ENCODE measurements around the gene PHACTR3.

PHACTR3 gene

GRCh38 chr20:59764037-59764436 lies 159.7 kb downstream of the PHACTR3 start:
- Histone ChIP-seq H2BK15ac (ENCODE audit: low read depth, poor library complexity, severe bottlenecking) (no peak overlapping the region), H3K4me1 (ENCODE audit: control insufficient read depth, insufficient read depth, low read depth, low read length) (no peaks in the 10 kb centered on the region)

DNA sequence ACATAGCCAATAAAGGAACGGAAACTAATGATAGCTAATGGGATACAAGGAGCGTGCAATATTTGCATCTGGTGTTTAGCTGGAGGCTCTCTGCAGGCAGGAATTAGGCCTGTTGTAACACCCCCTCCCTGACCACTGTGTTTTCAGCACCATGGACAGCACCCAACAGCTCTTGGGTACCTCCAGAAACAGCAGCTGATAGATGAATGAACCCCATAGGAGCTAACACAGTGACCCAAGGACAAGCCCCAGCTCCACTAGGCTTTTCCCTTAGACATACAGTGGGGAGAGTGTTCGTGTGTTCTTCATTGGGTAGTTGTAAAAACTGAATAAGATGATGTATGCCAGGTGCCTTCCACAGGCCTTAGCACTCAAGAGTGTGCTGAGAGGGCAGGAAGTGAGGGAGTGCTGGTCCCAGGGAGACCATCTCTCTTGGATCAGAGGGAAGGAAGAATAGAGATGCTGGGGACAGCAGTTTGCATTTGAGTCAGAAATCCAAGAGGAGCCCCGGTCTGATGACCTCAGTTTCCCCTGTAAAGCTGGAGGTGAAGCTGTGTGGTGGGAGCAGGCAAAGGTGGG lies 161.3 kb downstream of the PHACTR3 start:
- no peaks in the 10 kb centered on the region for H3K9me3 ChIP-seq (ENCODE audit: control insufficient read depth, low read length)
- H4K91ac ChIP-seq (ENCODE audit: low read length): no peak overlapping the region
- no peak overlapping the region for H3K18ac ChIP-seq (ENCODE audit: low read depth in 1 of 2, low read length in 2 of 2)
- no peak overlapping the region for H3K9ac ChIP-seq (ENCODE audit: low read length)
- H2AK5ac ChIP-seq (ENCODE audit: low read length, severe bottlenecking): no peak overlapping the region
- no peak overlapping the region for H2AFZ ChIP-seq (ENCODE audit: low read depth, low read length)
- no peak overlapping the region for H2BK120ac ChIP-seq (ENCODE audit: low read depth, low read length)
- no peaks in the 10 kb centered on the region for H3K79me1 ChIP-seq (replicated peaks; ENCODE audit: low read length, poor library complexity, severe bottlenecking)
- H4K8ac ChIP-seq (ENCODE audit: low read length): no peak overlapping the region
- DNase-seq: no peak
- H3K4me3 ChIP-seq (ENCODE audit: insufficient read depth in 1 of 2, low read depth in 1 of 2, low read length in 2 of 2): no peak overlapping the region
- H2BK12ac ChIP-seq (ENCODE audit: low read length in 2 of 2): no peak overlapping the region
- H3K23ac ChIP-seq (ENCODE audit: low read length in 2 of 2): no peak overlapping the region
- no peak overlapping the region for H3K27ac ChIP-seq (ENCODE audit: low read length, poor library complexity, severe bottlenecking)
- no peaks in the 10 kb centered on the region for H3K4me1 ChIP-seq (ENCODE audit: control insufficient read depth, insufficient read depth, low read depth, low read length)
- H3K4me2 ChIP-seq (ENCODE audit: low read length, poor library complexity, severe bottlenecking): no peak overlapping the region
- H3K4ac ChIP-seq (ENCODE audit: low read depth in 1 of 2, low read length in 2 of 2): no peak overlapping the region
- H3K36me3 ChIP-seq (ENCODE audit: control insufficient read depth in 1 of 2, insufficient read depth in 2 of 2, low read depth in 1 of 2, low read length in 2 of 2): no peaks in the 10 kb centered on the region
- H2BK15ac ChIP-seq (ENCODE audit: low read depth, poor library complexity, severe bottlenecking): no peak overlapping the region
- H2BK5ac ChIP-seq (ENCODE audit: low read depth, low read length, poor library complexity, severe bottlenecking): no peak overlapping the region
- 52% methylated on average over 4 of the region's 4 CpGs for WGBS
- H3K14ac ChIP-seq (ENCODE audit: low read length in 2 of 2): no peak overlapping the region
- peaks cover 0 to 18% of the 10 kb centered on the region in 2 experiments for H3K27me3 ChIP-seq (ENCODE audit: control insufficient read depth in 1 of 2, insufficient read depth in 1 of 2, low read length in 2 of 2)

More at GRCh38 chr20:59764037-59764436, 159.7 kb downstream of the PHACTR3 start:
- Histone ChIP-seq H3K9ac (ENCODE audit: low read length) (no peak overlapping the region), H3K36me3 (ENCODE audit: control insufficient read depth in 1 of 2, insufficient read depth in 2 of 2, low read depth in 1 of 2, low read length in 2 of 2) (no peaks in the 10 kb centered on the region), H3K4me2 (ENCODE audit: low read length, poor library complexity, severe bottlenecking) (no peak overlapping the region), H3K9me3 (ENCODE audit: control insufficient read depth, low read length) (no peaks in the 10 kb centered on the region), H2BK12ac (ENCODE audit: low read length in 2 of 2) (no peak overlapping the region), H2BK120ac (ENCODE audit: low read depth, low read length) (no peak overlapping the region), H4K91ac (ENCODE audit: low read length) (no peak overlapping the region), H2AFZ (ENCODE audit: low read depth, low read length) (no peak overlapping the region), H3K27ac (ENCODE audit: low read length, poor library complexity, severe bottlenecking) (no peak overlapping the region), H2BK5ac (ENCODE audit: low read depth, low read length, poor library complexity, severe bottlenecking) (no peak overlapping the region), H4K8ac (ENCODE audit: low read length) (no peak overlapping the region), H2AK5ac (ENCODE audit: low read length, severe bottlenecking) (no peak overlapping the region), H3K27me3 (ENCODE audit: control insufficient read depth in 1 of 2, insufficient read depth in 1 of 2, low read length in 2 of 2) (peaks cover 0 to 14% of the 10 kb centered on the region in 2 experiments), H3K4ac (ENCODE audit: low read depth in 1 of 2, low read length in 2 of 2) (no peak overlapping the region), H3K79me1 (replicated peaks; ENCODE audit: low read length, poor library complexity, severe bottlenecking) (no peaks in the 10 kb centered on the region), H3K14ac (ENCODE audit: low read length in 2 of 2) (no peak overlapping the region), H3K23ac (ENCODE audit: low read length in 2 of 2) (no peak overlapping the region), H3K18ac (ENCODE audit: low read depth in 1 of 2, low read length in 2 of 2) (no peak overlapping the region), H3K4me3 (ENCODE audit: insufficient read depth in 1 of 2, low read depth in 1 of 2, low read length in 2 of 2) (no peak overlapping the region)
- 49% methylated on average over 2 of the region's 2 CpGs for WGBS
- DNase-seq: no peak

GRCh38 chr20:59767656-59768055 lies 163.3 kb downstream of the PHACTR3 start:
- H3K4me1 ChIP-seq (ENCODE audit: control insufficient read depth, insufficient read depth, low read depth, low read length): no peaks in the 10 kb centered on the region
- no peak for DNase-seq
- no peak overlapping the region for H2BK15ac ChIP-seq (ENCODE audit: low read depth, poor library complexity, severe bottlenecking)
- H3K4me2 ChIP-seq (ENCODE audit: low read length, poor library complexity, severe bottlenecking): no peak overlapping the region
- H3K23ac ChIP-seq (ENCODE audit: low read length in 2 of 2): no peak overlapping the region
- H3K4ac ChIP-seq (ENCODE audit: low read depth in 1 of 2, low read length in 2 of 2): no peak overlapping the region
- no peak overlapping the region for H4K91ac ChIP-seq (ENCODE audit: low read length)
- H2AFZ ChIP-seq (ENCODE audit: low read depth, low read length): no peak overlapping the region
- H3K9ac ChIP-seq (ENCODE audit: low read length): no peak overlapping the region
- no peaks in the 10 kb centered on the region for H3K36me3 ChIP-seq (ENCODE audit: control insufficient read depth in 1 of 2, insufficient read depth in 2 of 2, low read depth in 1 of 2, low read length in 2 of 2)
- H3K18ac ChIP-seq (ENCODE audit: low read depth in 1 of 2, low read length in 2 of 2): no peak overlapping the region
- H3K27me3 ChIP-seq (ENCODE audit: control insufficient read depth in 1 of 2, insufficient read depth in 1 of 2, low read length in 2 of 2): peaks cover 0 to 24% of the 10 kb centered on the region in 2 experiments
- no peaks in the 10 kb centered on the region for H3K9me3 ChIP-seq (ENCODE audit: control insufficient read depth, low read length)
- no peak overlapping the region for H4K8ac ChIP-seq (ENCODE audit: low read length)
- H2BK5ac ChIP-seq (ENCODE audit: low read depth, low read length, poor library complexity, severe bottlenecking): no peak overlapping the region
- no peak overlapping the region for H2AK5ac ChIP-seq (ENCODE audit: low read length, severe bottlenecking)
- H2BK12ac ChIP-seq (ENCODE audit: low read length in 2 of 2): no peak overlapping the region
- no peaks in the 10 kb centered on the region for H3K79me1 ChIP-seq (replicated peaks; ENCODE audit: low read length, poor library complexity, severe bottlenecking)
- H3K4me3 ChIP-seq (ENCODE audit: insufficient read depth in 1 of 2, low read depth in 1 of 2, low read length in 2 of 2): no peak overlapping the region
- no peak overlapping the region for H3K14ac ChIP-seq (ENCODE audit: low read length in 2 of 2)
- no peak overlapping the region for H2BK120ac ChIP-seq (ENCODE audit: low read depth, low read length)
- H3K27ac ChIP-seq (ENCODE audit: low read length, poor library complexity, severe bottlenecking): no peak overlapping the region

- no peak for DNase-seq
- 93% methylated on average over 2 of the region's 3 CpGs for WGBS
- Histone ChIP-seq H2BK12ac (ENCODE audit: low read length in 2 of 2) (no peak overlapping the region), H3K9me3 (ENCODE audit: control insufficient read depth, low read length) (no peaks in the 10 kb centered on the region), H3K18ac (ENCODE audit: low read depth in 1 of 2, low read length in 2 of 2) (no peak overlapping the region), H3K36me3 (ENCODE audit: control insufficient read depth in 1 of 2, insufficient read depth in 2 of 2, low read depth in 1 of 2, low read length in 2 of 2) (no peaks in the 10 kb centered on the region), H3K79me1 (replicated peaks; ENCODE audit: low read length, poor library complexity, severe bottlenecking) (no peaks in the 10 kb centered on the region), H3K4me1 (ENCODE audit: control insufficient read depth, insufficient read depth, low read depth, low read length) (no peaks in the 10 kb centered on the region), H3K14ac (ENCODE audit: low read length in 2 of 2) (no peak overlapping the region), H3K4ac (ENCODE audit: low read depth in 1 of 2, low read length in 2 of 2) (no peak overlapping the region), H4K91ac (ENCODE audit: low read length) (no peak overlapping the region), H3K4me2 (ENCODE audit: low read length, poor library complexity, severe bottlenecking) (no peak overlapping the region), H2AK5ac (ENCODE audit: low read length, severe bottlenecking) (no peak overlapping the region), H3K23ac (ENCODE audit: low read length in 2 of 2) (no peak overlapping the region), H2BK15ac (ENCODE audit: low read depth, poor library complexity, severe bottlenecking) (no peak overlapping the region), H3K27ac (ENCODE audit: low read length, poor library complexity, severe bottlenecking) (no peak overlapping the region), H3K4me3 (ENCODE audit: insufficient read depth in 1 of 2, low read depth in 1 of 2, low read length in 2 of 2) (no peak overlapping the region), H3K9ac (ENCODE audit: low read length) (no peak overlapping the region), H2BK120ac (ENCODE audit: low read depth, low read length) (no peak overlapping the region), H2AFZ (ENCODE audit: low read depth, low read length) (no peak overlapping the region), H2BK5ac (ENCODE audit: low read depth, low read length, poor library complexity, severe bottlenecking) (no peak overlapping the region), H4K8ac (ENCODE audit: low read length) (no peak overlapping the region), H3K27me3 (ENCODE audit: control insufficient read depth in 1 of 2, insufficient read depth in 1 of 2, low read length in 2 of 2) (peaks cover 0 to 32% of the 10 kb centered on the region in 2 experiments)
These were observed 165.9 kb downstream of the PHACTR3 start for GRCh38 chr20:59770270-59770669.
